ENCODE measurements around the gene TUBG2. TPM values are rescaled to one million over a fixed set of nuclear protein-coding genes. Genes with fewer than 3 reads are reported as not detected.

The TUBG2 gene
- polyA plus RNA-seq, 1 donor from 2014 or later, result 24.9 TPM

- no peak overlapping the region for H3K4me3 ChIP-seq (ENCODE audit: low read length)
- no peak overlapping the region for H3K4me2 ChIP-seq (ENCODE audit: low read length)
- no peaks in the 10 kb centered on the region for H3K27me3 ChIP-seq (ENCODE audit: insufficient read depth, low read depth, low read length)
- no peak overlapping the region for H3K27ac ChIP-seq (ENCODE audit: low read length)
- H3K9me2 ChIP-seq (ENCODE audit: insufficient read depth, low read length), result no peaks in the 10 kb centered on the region
- H3K36me3 ChIP-seq (ENCODE audit: insufficient read depth, low read length), result peaks cover 5% of the 10 kb centered on the region
- no peaks in the 10 kb centered on the region for H3F3A ChIP-seq (ENCODE audit: insufficient read depth, low read length, poor library complexity, severe bottlenecking)
- no peak overlapping the region for H2AFZ ChIP-seq (ENCODE audit: low read depth, low read length)
- H4K20me1 ChIP-seq (ENCODE audit: insufficient read depth), result no peaks in the 10 kb centered on the region
- TF ChIP-seq MXI1 (conservative IDR thresholded peaks at IDR 0.05; ENCODE audit: poor library complexity, severe bottlenecking) (no peak), REST (IDR thresholded peaks at IDR 0.05; ENCODE audit: borderline replicate concordance) (no peak), SMC3 (conservative IDR thresholded peaks at IDR 0.05; ENCODE audit: poor library complexity) (no peak), EP300 (conservative IDR thresholded peaks at IDR 0.05; ENCODE audit: poor library complexity, severe bottlenecking) (no peak), POLR2AphosphoS5 (IDR thresholded peaks at IDR 0.05) (no peak), CTCF (IDR thresholded peaks at IDR 0.05; ENCODE audit: poor library complexity, severe bottlenecking) (no peak), EZH2 (IDR thresholded peaks at IDR 0.05; ENCODE audit: borderline replicate concordance, insufficient read depth, low read length, poor library complexity, severe bottlenecking) (no peak), RAD21 (conservative IDR thresholded peaks at IDR 0.05) (no peak), TAF1 (IDR thresholded peaks at IDR 0.05; ENCODE audit: low read depth) (no peak)
- H3K79me2 ChIP-seq (replicated peaks; ENCODE audit: insufficient read depth, low read length), result no peaks in the 10 kb centered on the region
- H3K9me3 ChIP-seq (ENCODE audit: low read length), result no peaks in the 10 kb centered on the region
- H3K9ac ChIP-seq (ENCODE audit: low read length), result no peak overlapping the region
Measured at GRCh38 chr17:42704837-42705494, 45.9 kb downstream of the TUBG2 start.

GRCh38 chr17:42706732-42707131 is 47.6 kb downstream of the TUBG2 start:
- no peak overlapping the region for H3K4me3 ChIP-seq (ENCODE audit: low read length)
- no peak overlapping the region for H3K27ac ChIP-seq (ENCODE audit: low read length)
- TF ChIP-seq TAF1 (IDR thresholded peaks at IDR 0.05; ENCODE audit: low read depth) (no peak), EP300 (conservative IDR thresholded peaks at IDR 0.05; ENCODE audit: poor library complexity, severe bottlenecking) (no peak), CTCF (IDR thresholded peaks at IDR 0.05; ENCODE audit: poor library complexity, severe bottlenecking) (no peak), POLR2AphosphoS5 (IDR thresholded peaks at IDR 0.05) (no peak)
- H3K36me3 ChIP-seq (ENCODE audit: insufficient read depth, low read length), result peaks cover 5% of the 10 kb centered on the region
- no peaks in the 10 kb centered on the region for H3F3A ChIP-seq (ENCODE audit: insufficient read depth, low read length, poor library complexity, severe bottlenecking)
- no peaks in the 10 kb centered on the region for H3K79me2 ChIP-seq (replicated peaks; ENCODE audit: insufficient read depth, low read length)
- H2AFZ ChIP-seq (ENCODE audit: low read depth, low read length), result no peak overlapping the region
- no peak overlapping the region for H3K9ac ChIP-seq (ENCODE audit: low read length)
- no peaks in the 10 kb centered on the region for H3K9me2 ChIP-seq (ENCODE audit: insufficient read depth, low read length)
- no peak overlapping the region for H3K4me2 ChIP-seq (ENCODE audit: low read length)
- no peaks in the 10 kb centered on the region for H4K20me1 ChIP-seq (ENCODE audit: insufficient read depth)
- H3K9me3 ChIP-seq (ENCODE audit: low read length), result no peaks in the 10 kb centered on the region
- H3K27me3 ChIP-seq (ENCODE audit: insufficient read depth, low read depth, low read length), result no peaks in the 10 kb centered on the region

Data from neural cell (in vitro differentiated cells).